SK-N-SH treated with all-trans-retinoic acid at 6 μM for 48 hours (cell line): ENCODE measurements around the gene ITGA3.

Source experiments
- ATAC-seq: fragments of 200-7000 bp; cut with Tn5 transposase; 3 replicates; pipeline ENCODE4 v1.9.1; 2020; ENCODE audit warnings: mild to moderate bottlenecking, moderate library complexity
- ARNTL ChIP-seq: fragments of 450-650 bp; formaldehyde crosslinking; IDR thresholded peaks from 2 replicates; pipeline ENCODE4 v1.5.0; 2020; ENCODE audit warnings: low read depth, mild to moderate bottlenecking, moderate library complexity, borderline replicate concordance
- BACH2 ChIP-seq: fragments of 250-450 bp; sonication (Bioruptor Pico); IDR thresholded peaks from 2 replicates; pipeline ENCODE4 v1.9.0; 2021; ENCODE audit warnings: mild to moderate bottlenecking, borderline replicate concordance
- CSDC2 ChIP-seq: fragments of 250-450 bp; sonication (Bioruptor Pico); IDR thresholded peaks from 2 replicates; pipeline ENCODE4 v1.5.0; 2020; ENCODE audit warnings: mild to moderate bottlenecking, moderate library complexity
- ESRRG ChIP-seq: fragments of 250-450 bp; sonication (Bioruptor Pico); IDR thresholded peaks from 2 replicates; pipeline ENCODE4 v1.6.1; 2021; ENCODE audit warnings: mild to moderate bottlenecking
- GLIS3 ChIP-seq: fragments of 250-450 bp; sonication (Bioruptor Pico); IDR thresholded peaks from 2 replicates; pipeline ENCODE4 v1.5.0; 2020; ENCODE audit warnings: mild to moderate bottlenecking, moderate library complexity
- ISL1 ChIP-seq: fragments of 250-450 bp; sonication (Bioruptor Pico); IDR thresholded peaks from 2 replicates; pipeline ENCODE4 v2.1.2; 2022; ENCODE audit warnings: mild to moderate bottlenecking, moderate library complexity
- OSR1 ChIP-seq: fragments of 250-450 bp; sonication (Bioruptor Pico); IDR thresholded peaks from 2 replicates; pipeline ENCODE4 v1.8.0; 2022; ENCODE audit warnings: moderate library complexity, mild to moderate bottlenecking, inconsistent platforms
- PPARA ChIP-seq: fragments of 250-450 bp; sonication (Bioruptor Pico); IDR thresholded peaks from 2 replicates; pipeline ENCODE4 v1.5.0; 2020; ENCODE audit warnings: mild to moderate bottlenecking, borderline replicate concordance
- RARB ChIP-seq: fragments of 250-450 bp; sonication (Bioruptor Pico); IDR thresholded peaks from 2 replicates; pipeline ENCODE4 v1.8.0; 2021; ENCODE audit warnings: mild to moderate bottlenecking, moderate library complexity
- SNAI2 ChIP-seq: fragments of 250-450 bp; sonication (Bioruptor Pico); IDR thresholded peaks from 2 replicates; pipeline ENCODE4 v1.5.0; 2020; ENCODE audit warnings: mild to moderate bottlenecking, moderate library complexity
- TCF4 ChIP-seq: fragments of 250-450 bp; sonication (Bioruptor Pico); IDR thresholded peaks from 2 replicates; pipeline ENCODE4 v1.8.0; 2021; ENCODE audit warnings: mild to moderate bottlenecking, moderate library complexity, borderline replicate concordance
- TOX ChIP-seq: fragments of 250-450 bp; sonication (Bioruptor Pico); IDR thresholded peaks from 2 replicates; pipeline ENCODE4 v1.8.0; 2021; ENCODE audit warnings: mild to moderate bottlenecking, moderate library complexity, borderline replicate concordance
- ZC3H10 ChIP-seq: fragments of 250-450 bp; sonication (Bioruptor Pico); IDR thresholded peaks from 2 replicates; pipeline ENCODE4 v1.5.1; 2021; ENCODE audit warnings: mild to moderate bottlenecking, moderate library complexity
- ZFP3 ChIP-seq: fragments of 250-450 bp; sonication (Bioruptor Pico); IDR thresholded peaks from 2 replicates; pipeline ENCODE4 v1.5.0; 2020; ENCODE audit warnings: mild to moderate bottlenecking, moderate library complexity
- ZFP30 ChIP-seq: fragments of 450-650 bp; formaldehyde crosslinking; IDR thresholded peaks from 2 replicates; pipeline ENCODE4 v1.5.0; 2022; ENCODE audit warnings: mild to moderate bottlenecking, moderate library complexity
- ZNF565 ChIP-seq: fragments of 450-650 bp; formaldehyde crosslinking; conservative IDR thresholded peaks from 2 replicates; pipeline ENCODE4 v1.5.0; 2020; ENCODE audit warnings: low read depth, mild to moderate bottlenecking, moderate library complexity
- ZNF70 ChIP-seq: fragments of 450-650 bp; formaldehyde crosslinking; IDR thresholded peaks from 2 replicates; pipeline ENCODE4 v1.5.0; 2020; ENCODE audit warnings: mild to moderate bottlenecking, moderate library complexity
- ZNF8 ChIP-seq: fragments of 450-650 bp; formaldehyde crosslinking; IDR thresholded peaks from 2 replicates; pipeline ENCODE4 v1.5.0; 2020; ENCODE audit warnings: mild to moderate bottlenecking, moderate library complexity
- TF ChIP-seq, protein P1 (sequence below): fragments of 250-450 bp; sonication (Bioruptor Pico); IDR thresholded peaks from 2 replicates; pipeline ENCODE4 v1.5.1; 2021; ENCODE audit warnings: mild to moderate bottlenecking, moderate library complexity
- TF ChIP-seq, protein P2 (sequence below): fragments of 250-450 bp; sonication (Bioruptor Pico); IDR thresholded peaks from 2 replicates; pipeline ENCODE4 v1.8.0; 2021; ENCODE audit warnings: low read depth, mild to moderate bottlenecking, moderate library complexity, borderline replicate concordance
- TF ChIP-seq, protein P3 (sequence below): fragments of 250-450 bp; sonication (Bioruptor Pico); IDR thresholded peaks from 2 replicates; pipeline ENCODE4 v1.5.0; 2020; ENCODE audit warnings: mild to moderate bottlenecking, moderate library complexity
- TF ChIP-seq, protein P4 (sequence below): fragments of 250-450 bp; sonication (Bioruptor Pico); IDR thresholded peaks from 2 replicates; pipeline ENCODE4 v1.5.1; 2020; ENCODE audit warnings: low read depth, mild to moderate bottlenecking, moderate library complexity

ITGA3 gene

DNA sequence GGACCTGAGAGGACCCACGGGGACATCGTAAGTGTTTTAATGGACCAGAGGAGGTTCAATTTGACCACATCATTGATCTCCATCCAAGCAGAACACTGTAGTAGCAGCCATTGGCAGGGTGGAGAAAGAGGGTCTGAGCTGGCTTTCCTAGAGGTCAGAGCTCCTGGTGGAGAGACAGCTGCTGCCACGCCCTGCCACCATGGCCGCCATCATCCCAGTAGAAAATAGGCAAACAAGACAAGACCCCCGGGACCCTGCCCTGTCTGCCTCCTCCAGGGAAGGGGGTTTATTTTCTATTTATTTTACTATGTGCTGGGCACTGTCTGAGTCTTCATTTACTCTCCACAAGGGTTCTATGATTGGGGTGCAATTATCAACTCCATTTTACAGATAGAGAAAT is 11.4 kb upstream of the ITGA3 start:
- ATAC-seq, result no peak
- TF ChIP-seq ZFP3 (CRISPR knock-in tag) (no peak), ZC3H10 (CRISPR knock-in tag) (no peak), TOX (CRISPR knock-in tag) (no peak), ARNTL (CRISPR knock-in tag) (no peak)

DNA sequence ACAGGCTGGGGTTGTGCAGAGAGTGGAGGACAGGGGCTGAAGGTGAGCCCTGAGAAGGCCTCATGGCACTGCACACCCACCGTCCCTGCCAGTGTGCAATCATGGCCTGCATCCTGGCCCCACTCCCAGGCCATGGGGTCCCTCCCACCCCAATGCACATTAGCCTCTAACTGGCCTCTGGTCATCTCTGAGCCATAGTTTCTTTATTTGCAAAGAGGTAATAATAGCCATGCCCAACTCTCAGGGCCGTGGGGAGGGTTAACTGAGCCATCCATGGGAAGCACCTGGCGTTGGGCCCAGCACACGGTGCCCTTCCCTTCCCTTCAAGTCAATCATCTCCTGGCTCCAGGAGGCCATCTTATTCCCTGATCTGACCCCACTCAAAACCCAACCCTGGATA is 10.8 kb upstream of the ITGA3 start:
- no peak for ATAC-seq
- TF ChIP-seq, protein P1, sequence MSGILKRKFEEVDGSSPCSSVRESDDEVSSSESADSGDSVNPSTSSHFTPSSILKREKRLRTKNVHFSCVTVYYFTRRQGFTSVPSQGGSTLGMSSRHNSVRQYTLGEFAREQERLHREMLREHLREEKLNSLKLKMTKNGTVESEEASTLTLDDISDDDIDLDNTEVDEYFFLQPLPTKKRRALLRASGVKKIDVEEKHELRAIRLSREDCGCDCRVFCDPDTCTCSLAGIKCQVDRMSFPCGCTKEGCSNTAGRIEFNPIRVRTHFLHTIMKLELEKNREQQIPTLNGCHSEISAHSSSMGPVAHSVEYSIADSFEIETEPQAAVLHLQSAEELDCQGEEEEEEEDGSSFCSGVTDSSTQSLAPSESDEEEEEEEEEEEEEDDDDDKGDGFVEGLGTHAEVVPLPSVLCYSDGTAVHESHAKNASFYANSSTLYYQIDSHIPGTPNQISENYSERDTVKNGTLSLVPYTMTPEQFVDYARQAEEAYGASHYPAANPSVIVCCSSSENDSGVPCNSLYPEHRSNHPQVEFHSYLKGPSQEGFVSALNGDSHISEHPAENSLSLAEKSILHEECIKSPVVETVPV (CRISPR knock-in tag), result no peak
- TF ChIP-seq ZNF565 (no peak), CSDC2 (CRISPR knock-in tag) (no peak), BACH2 (CRISPR knock-in tag) (no peak), TOX (CRISPR knock-in tag) (no peak), ESRRG (CRISPR knock-in tag) (no peak)
- TF ChIP-seq, protein P2, sequence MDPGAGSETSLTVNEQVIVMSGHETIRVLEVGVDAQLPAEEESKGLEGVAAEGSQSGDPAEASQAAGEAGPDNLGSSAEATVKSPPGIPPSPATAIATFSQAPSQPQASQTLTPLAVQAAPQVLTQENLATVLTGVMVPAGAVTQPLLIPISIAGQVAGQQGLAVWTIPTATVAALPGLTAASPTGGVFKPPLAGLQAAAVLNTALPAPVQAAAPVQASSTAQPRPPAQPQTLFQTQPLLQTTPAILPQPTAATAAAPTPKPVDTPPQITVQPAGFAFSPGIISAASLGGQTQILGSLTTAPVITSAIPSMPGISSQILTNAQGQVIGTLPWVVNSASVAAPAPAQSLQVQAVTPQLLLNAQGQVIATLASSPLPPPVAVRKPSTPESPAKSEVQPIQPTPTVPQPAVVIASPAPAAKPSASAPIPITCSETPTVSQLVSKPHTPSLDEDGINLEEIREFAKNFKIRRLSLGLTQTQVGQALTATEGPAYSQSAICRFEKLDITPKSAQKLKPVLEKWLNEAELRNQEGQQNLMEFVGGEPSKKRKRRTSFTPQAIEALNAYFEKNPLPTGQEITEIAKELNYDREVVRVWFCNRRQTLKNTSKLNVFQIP (CRISPR knock-in tag), result no peak

DNA sequence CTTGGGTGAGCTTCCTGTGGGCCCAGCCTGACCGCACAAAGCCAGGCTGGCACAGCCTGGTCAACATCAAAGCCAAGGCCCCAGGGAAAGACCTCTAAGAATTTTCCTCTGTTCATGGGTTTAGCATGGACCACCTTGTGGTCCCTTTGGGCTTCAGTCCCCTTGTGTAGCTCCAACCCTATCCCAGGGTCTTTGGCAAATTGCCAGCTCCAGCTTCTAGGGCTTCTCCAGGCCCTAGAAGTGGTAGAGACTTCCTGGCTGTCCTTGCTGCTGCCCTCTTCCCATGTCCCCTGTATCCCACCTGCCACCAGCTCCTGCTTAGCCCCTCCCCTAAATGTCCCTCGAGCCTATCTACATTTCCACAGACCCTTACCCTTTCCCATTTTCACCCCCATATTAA is 9.7 kb upstream of the ITGA3 start:
- TF ChIP-seq ZFP3 (CRISPR knock-in tag) (no peak), OSR1 (CRISPR knock-in tag) (no peak), ZNF8 (CRISPR knock-in tag) (no peak), GLIS3 (CRISPR knock-in tag) (no peak), ZNF70 (no peak), ZNF565 (no peak), SNAI2 (CRISPR knock-in tag) (no peak), ZC3H10 (CRISPR knock-in tag) (no peak), CSDC2 (CRISPR knock-in tag) (no peak), PPARA (CRISPR knock-in tag) (no peak), TOX (CRISPR knock-in tag) (no peak), ESRRG (CRISPR knock-in tag) (no peak), RARB (CRISPR knock-in tag) (no peak), ISL1 (CRISPR knock-in tag) (no peak), TCF4 (CRISPR knock-in tag) (no peak)
- TF ChIP-seq, protein P3, sequence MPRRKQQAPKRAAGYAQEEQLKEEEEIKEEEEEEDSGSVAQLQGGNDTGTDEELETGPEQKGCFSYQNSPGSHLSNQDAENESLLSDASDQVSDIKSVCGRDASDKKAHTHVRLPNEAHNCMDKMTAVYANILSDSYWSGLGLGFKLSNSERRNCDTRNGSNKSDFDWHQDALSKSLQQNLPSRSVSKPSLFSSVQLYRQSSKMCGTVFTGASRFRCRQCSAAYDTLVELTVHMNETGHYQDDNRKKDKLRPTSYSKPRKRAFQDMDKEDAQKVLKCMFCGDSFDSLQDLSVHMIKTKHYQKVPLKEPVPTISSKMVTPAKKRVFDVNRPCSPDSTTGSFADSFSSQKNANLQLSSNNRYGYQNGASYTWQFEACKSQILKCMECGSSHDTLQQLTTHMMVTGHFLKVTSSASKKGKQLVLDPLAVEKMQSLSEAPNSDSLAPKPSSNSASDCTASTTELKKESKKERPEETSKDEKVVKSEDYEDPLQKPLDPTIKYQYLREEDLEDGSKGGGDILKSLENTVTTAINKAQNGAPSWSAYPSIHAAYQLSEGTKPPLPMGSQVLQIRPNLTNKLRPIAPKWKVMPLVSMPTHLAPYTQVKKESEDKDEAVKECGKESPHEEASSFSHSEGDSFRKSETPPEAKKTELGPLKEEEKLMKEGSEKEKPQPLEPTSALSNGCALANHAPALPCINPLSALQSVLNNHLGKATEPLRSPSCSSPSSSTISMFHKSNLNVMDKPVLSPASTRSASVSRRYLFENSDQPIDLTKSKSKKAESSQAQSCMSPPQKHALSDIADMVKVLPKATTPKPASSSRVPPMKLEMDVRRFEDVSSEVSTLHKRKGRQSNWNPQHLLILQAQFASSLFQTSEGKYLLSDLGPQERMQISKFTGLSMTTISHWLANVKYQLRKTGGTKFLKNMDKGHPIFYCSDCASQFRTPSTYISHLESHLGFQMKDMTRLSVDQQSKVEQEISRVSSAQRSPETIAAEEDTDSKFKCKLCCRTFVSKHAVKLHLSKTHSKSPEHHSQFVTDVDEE (CRISPR knock-in tag), result no peak
- TF ChIP-seq, protein P4, sequence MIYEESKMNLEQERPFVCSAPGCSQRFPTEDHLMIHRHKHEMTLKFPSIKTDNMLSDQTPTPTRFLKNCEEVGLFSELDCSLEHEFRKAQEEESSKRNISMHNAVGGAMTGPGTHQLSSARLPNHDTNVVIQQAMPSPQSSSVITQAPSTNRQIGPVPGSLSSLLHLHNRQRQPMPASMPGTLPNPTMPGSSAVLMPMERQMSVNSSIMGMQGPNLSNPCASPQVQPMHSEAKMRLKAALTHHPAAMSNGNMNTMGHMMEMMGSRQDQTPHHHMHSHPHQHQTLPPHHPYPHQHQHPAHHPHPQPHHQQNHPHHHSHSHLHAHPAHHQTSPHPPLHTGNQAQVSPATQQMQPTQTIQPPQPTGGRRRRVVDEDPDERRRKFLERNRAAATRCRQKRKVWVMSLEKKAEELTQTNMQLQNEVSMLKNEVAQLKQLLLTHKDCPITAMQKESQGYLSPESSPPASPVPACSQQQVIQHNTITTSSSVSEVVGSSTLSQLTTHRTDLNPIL (CRISPR knock-in tag), result no peak
- no peak for ATAC-seq

DNA sequence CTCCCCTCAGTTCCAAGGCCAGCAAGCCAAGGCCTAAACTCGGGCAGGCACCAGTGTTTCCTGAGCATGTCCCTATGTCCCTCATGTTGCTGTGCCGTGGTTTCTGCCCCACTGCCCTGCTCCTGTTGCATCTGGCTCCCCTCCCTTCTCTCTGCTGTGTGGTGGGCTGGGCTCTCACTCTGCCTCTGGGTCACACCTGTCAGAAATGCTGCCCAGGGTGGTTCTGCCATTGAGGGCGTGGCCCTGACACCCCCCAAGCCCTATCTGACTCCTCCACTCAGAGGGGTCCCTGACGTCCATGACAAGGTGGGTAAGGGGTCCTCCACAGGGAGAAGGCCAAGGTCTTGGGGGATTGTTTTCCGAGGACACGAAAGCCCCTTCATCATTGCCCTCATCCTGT is 9.2 kb upstream of the ITGA3 start:
- TF ChIP-seq ZFP3 (CRISPR knock-in tag) (no peak), TOX (CRISPR knock-in tag) (no peak), ZFP30 (CRISPR knock-in tag) (no peak), ZNF565 (no peak), TCF4 (CRISPR knock-in tag) (no peak), BACH2 (CRISPR knock-in tag) (no peak), ZC3H10 (CRISPR knock-in tag) (no peak), ZNF70 (no peak), PPARA (CRISPR knock-in tag) (no peak), CSDC2 (CRISPR knock-in tag) (no peak), SNAI2 (CRISPR knock-in tag) (no peak)
- ATAC-seq, result no peak
